HG03196 (cell line): ENCODE data around the gene PCDH8.
"Not testable (repeated sequence)": the region's sequence is repeated elsewhere in the genome, so short reads cannot be mapped to it uniquely, and the experiment has no call there.

Experiments
- ATAC-seq: cut with Tn5 transposase; IDR thresholded peaks from one replicate; pipeline ENCODE4 v1.9.1; 2021; ENCODE audit not compliant: unreplicated experiment

Gene PCDH8

GRCh38 chr13:52827839-52828238 lies 20.6 kb downstream of the PCDH8 start:
- ATAC-seq: no peak

- ATAC-seq: not testable (repeated sequence)
These were observed 30.6 kb downstream of the PCDH8 start for GRCh38 chr13:52817886-52818285.

- no peak for ATAC-seq
These were observed 33.1 kb downstream of the PCDH8 start for GRCh38 chr13:52815330-52815729.

- no peak for ATAC-seq
These were observed 35.5 kb downstream of the PCDH8 start for GRCh38 chr13:52812941-52813340.

- no peak for ATAC-seq
These were observed 36.6 kb downstream of the PCDH8 start for GRCh38 chr13:52811841-52812240.

GRCh38 chr13:52810526-52810925 lies 37.9 kb downstream of the PCDH8 start:
- ATAC-seq: no peak

GRCh38 chr13:52810011-52810410 lies 38.4 kb downstream of the PCDH8 start:
- ATAC-seq: no peak

DNA sequence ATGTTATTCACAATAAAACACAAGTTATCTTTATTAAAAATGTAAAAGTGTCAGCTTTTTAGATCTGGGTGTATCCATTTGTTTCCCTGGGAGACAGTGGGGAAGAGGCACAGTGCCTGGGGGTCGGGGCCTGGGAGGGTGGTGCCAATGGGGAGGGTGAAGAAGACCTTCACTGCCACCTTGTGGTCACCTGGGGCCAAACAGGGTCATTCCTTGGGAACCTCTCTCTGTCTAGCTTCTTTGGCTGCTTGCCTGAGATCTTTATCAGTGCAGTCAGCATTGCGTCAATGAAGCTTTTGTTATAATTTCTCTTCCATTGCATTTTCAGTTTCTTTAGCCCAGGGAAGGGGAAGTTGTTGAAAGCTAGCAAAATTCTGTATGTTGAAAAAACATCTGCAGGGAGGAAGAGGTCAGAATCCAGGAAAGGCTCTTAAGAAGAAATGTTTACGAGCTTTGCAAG lies 39.1 kb downstream of the PCDH8 start:
- ATAC-seq: peak; percentile 58

GRCh38 chr13:52808842-52809219 lies 39.6 kb downstream of the PCDH8 start:
- no peak for ATAC-seq

- ATAC-seq: no peak
These were observed 42.4 kb downstream of the PCDH8 start for GRCh38 chr13:52806029-52806428.

GRCh38 chr13:52804202-52804641 lies 44.2 kb downstream of the PCDH8 start:
- ATAC-seq: no peak

DNA sequence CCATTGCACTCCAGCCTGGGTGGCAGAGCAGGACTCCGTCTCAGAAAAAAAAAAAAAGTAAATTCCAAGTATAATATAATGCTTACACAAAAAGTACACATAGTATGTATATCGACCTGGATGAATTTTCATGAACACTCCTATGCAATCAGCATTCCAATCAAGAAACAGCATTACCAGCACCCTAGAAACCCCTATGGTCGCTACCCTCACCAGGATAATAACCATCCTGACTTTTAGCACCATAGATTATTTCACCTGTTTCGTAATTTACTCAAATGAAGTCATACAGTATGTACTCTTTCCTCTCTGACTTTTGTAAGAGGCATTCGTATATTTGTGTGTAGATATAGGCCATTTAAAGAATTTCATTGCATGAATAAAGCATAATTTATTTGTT lies 47.6 kb downstream of the PCDH8 start:
- no peak for ATAC-seq

GRCh38 chr13:52798770-52799430 lies 49.5 kb downstream of the PCDH8 start:
- ATAC-seq: no peak

DNA sequence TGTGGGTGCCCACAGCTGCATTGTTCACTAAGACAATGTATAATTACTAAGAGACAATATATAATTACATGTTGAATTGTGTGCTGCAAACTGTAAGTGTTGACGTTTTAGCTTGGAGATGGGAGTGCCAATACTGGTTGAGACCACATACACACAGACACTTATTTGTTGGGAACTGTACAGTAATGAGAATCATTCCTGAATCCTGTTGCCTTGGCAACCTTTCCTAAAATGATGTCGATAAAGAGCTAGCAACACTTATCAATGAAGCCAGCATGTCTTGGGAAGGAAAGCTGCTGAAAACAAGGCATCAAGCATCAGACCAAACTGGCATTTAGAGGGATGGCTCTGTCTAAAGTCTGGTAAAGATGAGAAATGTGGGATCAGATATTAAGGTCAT lies 51.3 kb downstream of the PCDH8 start:
- ATAC-seq: no peak

DNA sequence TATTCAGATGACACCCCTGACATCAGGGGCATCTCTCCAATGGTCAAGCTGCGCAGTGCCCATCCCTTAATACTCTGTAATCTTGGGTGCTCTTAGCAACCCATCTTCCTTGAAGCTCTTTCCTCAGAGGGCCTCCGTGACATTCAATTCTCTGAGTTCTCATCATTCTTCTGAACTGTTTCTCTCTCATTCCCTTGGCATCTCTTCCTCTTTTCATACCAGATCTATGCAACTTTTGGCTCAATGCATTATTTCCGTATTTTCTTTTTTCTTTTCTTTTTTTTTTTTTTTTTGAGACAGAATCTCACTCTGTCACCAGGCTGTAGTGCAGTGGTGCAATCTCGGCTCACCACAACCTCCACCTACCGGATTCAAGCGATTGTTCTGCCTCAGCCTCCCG lies 53.9 kb downstream of the PCDH8 start:
- ATAC-seq: no peak

- ATAC-seq: no peak
These were observed 54.9 kb downstream of the PCDH8 start for GRCh38 chr13:52793515-52794061.
